ENCODE measurements around the gene GPRIN1. TPM values are rescaled to one million over a fixed set of nuclear protein-coding genes. Genes with fewer than 3 reads are reported as not detected.

The GPRIN1 gene
- total RNA-seq, 3 donors from 2014 or later, result 3.6 to 5.3 (median 4.5) TPM

- peak within 1 kb of the TSS; percentile 86 for H3K4me3 Mint-ChIP-seq
- H3K36me3 Mint-ChIP-seq (ENCODE audit: insufficient read depth), result no peaks in the 10 kb centered on the region
- H3K4me1 Mint-ChIP-seq (ENCODE audit: low read depth), result peaks cover 50% of the 10 kb centered on the region
- ATAC-seq (peak; percentile 93 to 94), DNase-seq (peak; percentile 98)
- H3K9me3 Mint-ChIP-seq, result no peaks in the 10 kb centered on the region
- no peaks in the 10 kb centered on the region for H3K27me3 Mint-ChIP-seq (ENCODE audit: low read depth)
Measured at GRCh38 chr5:176647030-176647842, 37.3 kb upstream of the GPRIN1 start, which contains the start of gene TSPAN17. TSS of gene TSPAN17 (plus strand) at chr5:176647484. CDS start at chr5:176647616, 132 bp downstream.

GRCh38 chr5:176646707-176647029, 36.7 kb upstream of the GPRIN1 start:
- no peaks in the 10 kb centered on the region for H3K27me3 Mint-ChIP-seq (ENCODE audit: low read depth)
- H3K4me1 Mint-ChIP-seq (ENCODE audit: low read depth), result peaks cover 45% of the 10 kb centered on the region
- no peaks in the 10 kb centered on the region for H3K36me3 Mint-ChIP-seq (ENCODE audit: insufficient read depth)
- no peak for DNase-seq
- no peaks in the 10 kb centered on the region for H3K9me3 Mint-ChIP-seq
- peak; percentile 7 to 16 for ATAC-seq
- H3K4me3 Mint-ChIP-seq, result peak overlapping the region; percentile 86

- ATAC-seq (no peak), DNase-seq (no peak)
- Mint-ChIP-seq H3K4me1 (ENCODE audit: low read depth) (peaks cover 41% of the 10 kb centered on the region), H3K4me3 (peak overlapping the region; percentile 86), H3K36me3 (ENCODE audit: insufficient read depth) (no peaks in the 10 kb centered on the region), H3K9me3 (no peaks in the 10 kb centered on the region), H3K27me3 (ENCODE audit: low read depth) (no peaks in the 10 kb centered on the region)
Measured at GRCh38 chr5:176646049-176646706, 36.2 kb upstream of the GPRIN1 start.

GRCh38 chr5:176644878-176645670, 35.1 kb upstream of the GPRIN1 start:
- peaks cover 31% of the 10 kb centered on the region for H3K4me1 Mint-ChIP-seq (ENCODE audit: low read depth)
- no peaks in the 10 kb centered on the region for H3K36me3 Mint-ChIP-seq (ENCODE audit: insufficient read depth)
- DNase-seq (no peak), ATAC-seq (no peak)
- H3K4me3 Mint-ChIP-seq, result peak overlapping the region; percentile 42
- no peaks in the 10 kb centered on the region for H3K9me3 Mint-ChIP-seq
- no peaks in the 10 kb centered on the region for H3K27me3 Mint-ChIP-seq (ENCODE audit: low read depth)

DNA sequence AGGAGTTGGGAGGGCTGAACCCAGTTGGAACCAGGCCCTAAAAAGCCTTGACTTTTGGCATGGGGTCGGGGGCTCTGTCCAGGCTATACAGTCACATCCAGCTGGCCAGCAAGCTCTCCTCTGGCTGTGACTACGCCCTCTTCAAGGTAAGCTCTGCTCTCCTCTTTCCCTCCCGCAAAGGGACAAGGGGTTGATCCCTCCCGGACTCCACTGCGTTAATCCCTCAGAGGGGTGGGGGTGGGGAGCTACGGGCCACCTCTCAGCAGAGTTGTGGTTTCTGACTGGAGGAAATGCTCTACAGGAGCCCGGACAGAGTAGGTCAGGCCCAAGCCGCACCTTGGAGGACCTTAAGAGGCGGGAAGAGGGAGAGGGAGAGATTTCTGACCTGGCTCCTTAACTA, 34.3 kb upstream of the GPRIN1 start:
- no peaks in the 10 kb centered on the region for H3K9me3 Mint-ChIP-seq
- ATAC-seq (no peak), DNase-seq (no peak)
- H3K27me3 Mint-ChIP-seq (ENCODE audit: low read depth), result no peaks in the 10 kb centered on the region
- peaks cover 24% of the 10 kb centered on the region for H3K4me1 Mint-ChIP-seq (ENCODE audit: low read depth)
- no peaks in the 10 kb centered on the region for H3K36me3 Mint-ChIP-seq (ENCODE audit: insufficient read depth)
- no peak overlapping the region for H3K4me3 Mint-ChIP-seq

GRCh38 chr5:176643491-176644219, 33.7 kb upstream of the GPRIN1 start:
- no peak overlapping the region for H3K4me3 Mint-ChIP-seq
- peaks cover 18% of the 10 kb centered on the region for H3K4me1 Mint-ChIP-seq (ENCODE audit: low read depth)
- H3K9me3 Mint-ChIP-seq, result no peaks in the 10 kb centered on the region
- no peaks in the 10 kb centered on the region for H3K36me3 Mint-ChIP-seq (ENCODE audit: insufficient read depth)
- DNase-seq (no peak), ATAC-seq (no peak)
- H3K27me3 Mint-ChIP-seq (ENCODE audit: low read depth), result no peaks in the 10 kb centered on the region

DNA sequence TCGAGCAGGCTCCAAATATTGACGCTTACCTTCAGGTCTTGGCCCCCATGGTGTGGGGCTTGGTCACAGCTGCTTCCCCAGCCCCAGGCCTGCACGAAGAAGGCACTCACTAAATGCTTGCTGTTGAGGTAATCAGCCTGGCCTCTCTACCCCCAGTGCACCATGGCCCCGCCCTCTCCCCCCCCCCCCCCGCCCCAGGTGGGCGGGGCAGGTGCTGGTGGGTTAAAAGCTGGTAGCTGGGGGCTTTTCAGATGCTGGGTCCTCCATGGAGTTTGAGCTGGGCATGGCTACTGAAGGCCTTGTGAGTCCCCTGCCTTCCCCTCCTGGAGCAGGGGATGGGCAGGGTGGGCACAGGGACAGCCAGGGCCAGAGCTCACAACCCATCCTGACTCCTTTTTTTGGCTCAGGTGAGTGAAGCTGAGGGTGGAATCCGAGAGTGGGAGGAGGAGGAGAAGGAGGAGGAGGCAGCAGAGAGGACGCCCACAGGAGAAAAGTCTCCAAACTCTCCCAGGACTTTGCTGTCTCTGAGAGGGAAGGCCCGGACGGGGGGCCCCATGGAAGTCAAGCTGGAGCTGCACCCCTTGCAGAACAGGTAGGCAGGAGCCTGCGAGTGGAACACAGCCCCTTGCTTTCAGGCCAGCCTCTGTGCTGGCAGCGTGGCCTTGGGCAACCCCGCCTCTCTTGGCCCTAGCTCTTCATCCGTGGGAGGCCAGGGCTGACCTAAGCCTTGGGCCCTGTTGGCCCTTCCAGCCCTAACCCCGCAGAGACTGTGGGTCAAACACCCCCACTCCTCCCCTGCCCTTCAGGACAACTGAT, 32.9 kb upstream of the GPRIN1 start:
- Mint-ChIP-seq H3K4me1 (ENCODE audit: low read depth) (peaks cover 10% of the 10 kb centered on the region), H3K4me3 (no peak overlapping the region), H3K9me3 (no peaks in the 10 kb centered on the region), H3K27me3 (ENCODE audit: low read depth) (no peaks in the 10 kb centered on the region), H3K36me3 (ENCODE audit: insufficient read depth) (no peaks in the 10 kb centered on the region)
- no peak for ATAC-seq
- no peak for DNase-seq

GRCh38 chr5:176640616-176641015, 30.7 kb upstream of the GPRIN1 start:
- ATAC-seq (no peak), DNase-seq (no peak)
- no peaks in the 10 kb centered on the region for H3K36me3 Mint-ChIP-seq (ENCODE audit: insufficient read depth)
- H3K4me3 Mint-ChIP-seq, result no peak overlapping the region
- H3K9me3 Mint-ChIP-seq, result no peaks in the 10 kb centered on the region
- peaks cover 8% of the 10 kb centered on the region for H3K27me3 Mint-ChIP-seq (ENCODE audit: low read depth)
- H3K4me1 Mint-ChIP-seq (ENCODE audit: low read depth), result no peaks in the 10 kb centered on the region

GRCh38 chr5:176639981-176640380, 30.0 kb upstream of the GPRIN1 start:
- no peaks in the 10 kb centered on the region for H3K36me3 Mint-ChIP-seq (ENCODE audit: insufficient read depth)

DNA sequence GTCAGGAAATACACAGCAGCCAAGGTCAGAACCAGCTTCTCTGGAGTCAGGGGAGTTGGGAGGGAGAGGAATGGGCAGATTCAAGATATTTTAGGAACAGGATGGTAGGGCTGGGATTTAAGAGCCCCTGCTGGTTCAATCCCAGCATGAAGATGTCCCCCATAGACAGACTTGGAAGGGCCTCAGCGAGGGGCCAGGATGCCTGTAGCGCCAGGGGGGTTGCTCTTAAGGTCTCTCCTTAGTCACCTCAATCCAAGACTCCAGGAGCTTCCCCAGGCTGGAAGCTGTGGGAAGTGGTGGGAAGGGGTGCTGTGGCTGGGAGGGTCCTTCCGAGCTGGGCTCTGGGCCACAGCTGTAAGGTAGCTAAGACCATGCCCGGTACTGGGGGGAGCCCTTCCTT, 29.3 kb upstream of the GPRIN1 start:
- Mint-ChIP-seq H3K36me3 (ENCODE audit: insufficient read depth) (no peaks in the 10 kb centered on the region), H3K4me1 (ENCODE audit: low read depth) (no peaks in the 10 kb centered on the region), H3K4me3 (no peak overlapping the region), H3K27me3 (ENCODE audit: low read depth) (peaks cover 20% of the 10 kb centered on the region), H3K9me3 (no peaks in the 10 kb centered on the region)
- no peak for ATAC-seq
- no peak for DNase-seq

More at GRCh38 chr5:176639981-176640380, 30.0 kb upstream of the GPRIN1 start:
- DNase-seq (no peak), ATAC-seq (no peak)
- no peaks in the 10 kb centered on the region for H3K9me3 Mint-ChIP-seq
- H3K27me3 Mint-ChIP-seq (ENCODE audit: low read depth), result peaks cover 14% of the 10 kb centered on the region
- H3K4me1 Mint-ChIP-seq (ENCODE audit: low read depth), result no peaks in the 10 kb centered on the region
- no peak overlapping the region for H3K4me3 Mint-ChIP-seq

GRCh38 chr5:176638437-176638836, 28.5 kb upstream of the GPRIN1 start:
- Mint-ChIP-seq H3K4me3 (no peak overlapping the region), H3K4me1 (ENCODE audit: low read depth) (peaks cover 7% of the 10 kb centered on the region), H3K27me3 (ENCODE audit: low read depth) (peaks cover 27% of the 10 kb centered on the region), H3K36me3 (ENCODE audit: insufficient read depth) (no peaks in the 10 kb centered on the region), H3K9me3 (no peaks in the 10 kb centered on the region)
- ATAC-seq, result no peak
- DNase-seq, result no peak

DNA sequence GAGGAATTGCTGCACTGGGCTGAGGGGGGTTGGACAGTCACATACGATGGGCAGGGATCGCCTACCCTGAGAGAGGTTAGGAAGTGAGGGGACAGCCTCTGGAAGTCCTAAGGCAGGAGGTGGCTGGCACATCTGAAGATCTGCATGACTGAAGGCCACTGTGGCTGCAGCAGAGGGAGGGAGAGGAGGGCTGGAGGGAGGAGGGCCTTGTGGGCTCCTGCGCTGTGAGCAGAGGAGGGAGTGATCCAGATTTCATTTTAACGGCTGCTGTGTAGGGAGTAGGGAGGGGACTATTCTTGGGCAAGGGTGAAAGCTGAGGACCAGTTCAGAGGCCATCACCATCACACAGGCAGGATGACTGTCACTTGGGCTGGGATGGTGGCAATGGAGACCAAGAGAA, 27.6 kb upstream of the GPRIN1 start:
- Mint-ChIP-seq H3K36me3 (ENCODE audit: insufficient read depth) (no peaks in the 10 kb centered on the region), H3K4me1 (ENCODE audit: low read depth) (peaks cover 7% of the 10 kb centered on the region), H3K9me3 (no peaks in the 10 kb centered on the region), H3K27me3 (ENCODE audit: low read depth) (peaks cover 35% of the 10 kb centered on the region), H3K4me3 (no peak overlapping the region)
- no peak for DNase-seq
- no peak for ATAC-seq

DNA sequence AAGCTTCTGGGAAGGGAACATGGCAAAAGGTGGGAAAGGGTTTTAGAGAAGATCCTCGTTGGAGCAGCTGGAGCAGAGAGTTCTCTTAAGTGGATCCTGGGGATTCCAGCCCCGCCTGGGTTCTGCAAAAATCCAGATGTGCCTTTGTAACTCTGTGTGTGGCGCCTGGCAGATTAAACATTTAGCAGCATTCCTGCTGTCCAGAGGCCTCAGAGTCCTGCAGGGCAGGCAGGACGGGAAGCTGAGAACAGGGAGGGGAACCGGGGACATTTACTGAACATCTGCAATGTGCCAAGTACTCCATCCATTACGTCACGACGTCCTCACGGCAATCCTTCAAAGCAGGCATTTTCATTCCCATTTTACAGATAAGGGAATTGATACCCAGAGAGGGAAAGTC, 26.5 kb upstream of the GPRIN1 start:
- Mint-ChIP-seq H3K4me1 (ENCODE audit: low read depth) (peaks cover 7% of the 10 kb centered on the region), H3K4me3 (no peak overlapping the region), H3K27me3 (ENCODE audit: low read depth) (peaks cover 43% of the 10 kb centered on the region), H3K36me3 (ENCODE audit: insufficient read depth) (no peaks in the 10 kb centered on the region), H3K9me3 (no peaks in the 10 kb centered on the region)
- ATAC-seq (no peak), DNase-seq (no peak)

All from activated T-cell treated with anti-CD3 and anti-CD28 coated beads, Interleukin-2, amount 50 U/mL, for 4 hours (primary cell).